ENCODE results near the gene CFAP45.
A peak's percentile ranks its signal among the peaks of the same experiment; 100 is the strongest.

CFAP45 gene, protein sequence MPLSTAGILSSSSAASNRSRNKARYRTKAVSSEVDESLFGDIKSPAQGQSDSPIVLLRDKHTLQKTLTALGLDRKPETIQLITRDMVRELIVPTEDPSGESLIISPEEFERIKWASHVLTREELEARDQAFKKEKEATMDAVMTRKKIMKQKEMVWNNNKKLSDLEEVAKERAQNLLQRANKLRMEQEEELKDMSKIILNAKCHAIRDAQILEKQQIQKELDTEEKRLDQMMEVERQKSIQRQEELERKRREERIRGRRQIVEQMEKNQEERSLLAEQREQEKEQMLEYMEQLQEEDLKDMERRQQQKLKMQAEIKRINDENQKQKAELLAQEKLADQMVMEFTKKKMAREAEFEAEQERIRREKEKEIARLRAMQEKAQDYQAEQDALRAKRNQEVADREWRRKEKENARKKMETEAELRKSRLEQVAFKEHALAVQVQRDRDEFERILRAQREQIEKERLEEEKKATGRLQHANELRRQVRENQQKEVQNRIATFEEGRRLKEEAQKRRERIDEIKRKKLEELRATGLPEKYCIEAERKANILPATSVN

DNA sequence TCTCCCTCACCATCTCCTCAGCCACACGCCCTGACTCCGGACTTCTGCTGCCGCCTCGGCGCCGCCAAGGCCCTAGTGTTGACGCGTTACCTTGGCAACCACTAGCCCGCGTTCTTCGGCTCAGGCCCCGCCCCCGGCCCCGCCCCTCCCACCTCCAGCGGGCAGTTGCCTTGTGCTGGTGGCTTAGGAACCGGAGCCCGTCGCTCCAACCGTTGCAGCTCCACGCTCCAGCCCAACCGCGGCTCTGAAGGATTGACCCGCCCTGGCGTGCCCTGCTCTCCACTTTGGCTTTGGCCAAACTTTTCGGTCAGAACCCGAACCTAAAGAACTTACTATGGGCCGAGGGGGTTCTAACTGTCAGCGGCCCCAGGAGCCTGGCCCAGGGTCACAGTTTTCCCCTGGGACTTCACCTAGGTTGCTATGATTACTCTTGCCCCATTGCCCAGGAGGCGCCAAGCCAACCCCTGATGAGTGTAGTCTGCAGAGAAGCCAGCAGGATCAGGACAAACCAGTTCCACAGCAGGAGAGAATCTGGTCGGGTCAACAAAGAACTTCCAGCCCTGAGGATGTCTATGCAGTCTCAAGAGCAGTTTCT lies at the start of gene CFAP45:
CFAP45 (minus strand) TSS at position 80 of the 595 bp plus-strand sequence; CDS start at position 13, 67 bp downstream.
- DNase-seq (ENCODE audit: low spot score) = peak; percentile 99

DNA sequence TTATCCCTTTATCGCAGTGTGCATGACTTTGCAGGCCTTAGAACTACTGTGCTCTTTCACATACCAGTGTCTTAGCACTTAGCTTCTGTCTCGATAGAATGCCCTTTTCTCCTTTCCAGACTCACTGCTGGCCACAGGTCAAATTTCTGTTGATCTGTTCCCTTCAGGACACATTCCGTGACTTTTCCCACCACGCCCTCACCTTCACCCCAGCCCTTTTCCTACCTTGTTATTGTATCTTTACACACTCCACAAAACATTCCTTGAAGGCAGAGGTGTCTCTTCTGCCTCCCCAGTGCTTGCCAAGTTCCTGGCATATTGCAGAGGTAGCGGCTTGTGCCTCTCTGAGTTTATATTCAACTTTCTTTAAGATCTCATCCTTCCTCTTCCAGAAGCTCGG lies 49.2 kb upstream of the CFAP45 start:
- DNase-seq (ENCODE audit: low spot score) = no peak

DNA sequence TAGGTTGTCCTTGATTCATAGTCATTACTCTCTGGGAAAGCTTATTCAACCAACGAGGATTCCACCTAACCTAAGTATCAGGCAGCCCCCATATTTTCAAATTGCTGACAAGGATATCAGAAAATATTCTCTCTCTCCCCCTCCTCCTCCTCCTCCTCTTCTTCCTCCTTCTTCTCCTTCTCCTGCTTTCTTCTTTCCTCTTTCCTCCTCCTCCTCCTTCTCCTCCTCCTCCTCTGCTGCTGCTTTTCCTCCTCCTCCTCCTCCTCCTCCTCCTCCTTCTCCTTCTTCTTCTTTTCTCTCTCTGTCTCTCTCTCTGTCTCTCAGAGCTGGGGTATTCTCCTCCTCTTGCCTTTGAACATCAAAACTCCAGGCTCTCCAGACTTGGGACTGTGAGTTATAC lies 48.0 kb upstream of the CFAP45 start:
- no peak for DNase-seq (ENCODE audit: low spot score)

DNA sequence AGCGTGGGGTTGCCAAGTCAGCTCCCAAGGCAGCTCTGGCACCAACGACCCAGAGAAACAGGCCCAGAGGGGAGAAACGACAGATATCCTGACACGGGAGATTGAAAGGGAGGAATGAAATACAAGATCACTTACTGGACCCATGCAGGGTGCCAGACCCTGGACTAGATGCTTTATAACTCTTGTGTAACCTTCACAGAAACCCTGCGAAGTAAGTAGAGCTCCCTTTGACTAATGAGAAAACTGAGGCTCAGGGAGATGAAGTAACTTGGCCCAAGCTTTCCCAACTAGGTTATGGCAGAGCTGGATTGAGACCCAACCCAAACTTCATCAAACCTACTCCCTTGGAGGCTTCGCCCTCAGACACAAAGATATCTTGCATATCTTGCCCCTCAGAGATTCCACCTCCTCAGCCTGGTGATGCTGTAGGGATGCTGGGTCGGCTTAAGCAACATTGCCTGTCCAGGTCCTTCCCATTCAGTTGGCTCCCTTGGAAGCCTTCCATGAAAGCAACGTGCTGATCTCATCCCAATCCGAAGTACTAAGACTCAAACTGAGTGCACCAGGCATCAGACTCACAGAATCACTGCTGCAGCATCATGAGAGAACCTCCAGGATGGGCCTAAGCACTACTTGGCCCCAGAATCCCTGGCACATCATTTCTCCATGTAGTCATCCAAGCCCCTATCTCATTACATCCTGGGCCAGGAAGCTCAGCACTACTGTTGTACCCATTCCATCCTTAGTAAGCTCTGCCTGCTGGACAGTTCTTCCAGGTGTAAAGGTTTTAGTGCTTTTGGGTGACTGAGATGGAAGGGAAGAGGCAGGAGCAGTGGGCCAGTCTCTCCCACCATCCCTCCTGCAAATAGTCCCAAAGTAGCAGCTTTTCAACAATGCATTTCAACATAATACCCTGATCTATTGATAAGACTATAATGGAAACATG lies 46.5 kb upstream of the CFAP45 start:
- DNase-seq (ENCODE audit: low spot score) = no peak

DNA sequence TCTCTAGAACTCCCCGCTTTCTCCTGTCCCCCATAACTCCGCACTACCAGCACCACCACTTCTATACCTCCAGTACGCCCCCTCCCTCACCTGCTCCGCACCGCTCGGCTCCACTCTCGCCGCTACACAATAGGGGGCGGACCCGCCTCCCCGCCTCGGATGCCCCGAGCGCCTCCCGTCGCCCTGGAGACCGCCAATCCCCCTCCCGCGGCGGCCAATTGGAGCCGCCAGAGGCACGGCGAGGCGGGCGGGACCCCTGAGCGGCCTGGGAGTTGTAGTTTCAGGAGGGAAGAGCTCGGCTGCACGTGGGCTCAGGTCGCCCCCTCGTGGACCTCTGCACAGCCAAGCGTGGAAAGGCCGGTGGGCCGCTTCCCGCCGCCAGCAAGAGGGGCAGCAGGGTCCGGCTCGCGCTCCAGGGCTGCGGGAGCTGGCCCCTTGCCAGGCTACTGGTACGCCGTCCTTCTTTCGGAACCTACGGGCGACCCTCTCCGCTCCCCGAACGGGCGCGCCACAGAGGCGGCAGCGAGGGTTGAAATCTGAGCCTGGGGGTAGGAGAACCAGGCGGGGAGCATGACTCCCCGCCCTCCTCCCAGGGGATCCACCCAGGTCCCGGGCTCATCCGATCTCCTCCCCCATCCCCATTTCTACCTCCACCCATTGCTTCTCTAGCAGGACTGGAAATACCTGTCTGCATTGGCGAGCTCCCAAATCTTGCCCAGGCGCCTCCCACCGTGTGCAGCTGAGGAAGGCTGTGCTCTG lies 45.7 kb upstream of the CFAP45 start, which contains the start of gene IGSF9:
IGSF9 (minus strand) TSS at position 131 of the 759 bp plus-strand sequence. CDS start 2,159 bp downstream, outside the sequence.
- peak; percentile 97 for DNase-seq (ENCODE audit: low spot score)

DNA sequence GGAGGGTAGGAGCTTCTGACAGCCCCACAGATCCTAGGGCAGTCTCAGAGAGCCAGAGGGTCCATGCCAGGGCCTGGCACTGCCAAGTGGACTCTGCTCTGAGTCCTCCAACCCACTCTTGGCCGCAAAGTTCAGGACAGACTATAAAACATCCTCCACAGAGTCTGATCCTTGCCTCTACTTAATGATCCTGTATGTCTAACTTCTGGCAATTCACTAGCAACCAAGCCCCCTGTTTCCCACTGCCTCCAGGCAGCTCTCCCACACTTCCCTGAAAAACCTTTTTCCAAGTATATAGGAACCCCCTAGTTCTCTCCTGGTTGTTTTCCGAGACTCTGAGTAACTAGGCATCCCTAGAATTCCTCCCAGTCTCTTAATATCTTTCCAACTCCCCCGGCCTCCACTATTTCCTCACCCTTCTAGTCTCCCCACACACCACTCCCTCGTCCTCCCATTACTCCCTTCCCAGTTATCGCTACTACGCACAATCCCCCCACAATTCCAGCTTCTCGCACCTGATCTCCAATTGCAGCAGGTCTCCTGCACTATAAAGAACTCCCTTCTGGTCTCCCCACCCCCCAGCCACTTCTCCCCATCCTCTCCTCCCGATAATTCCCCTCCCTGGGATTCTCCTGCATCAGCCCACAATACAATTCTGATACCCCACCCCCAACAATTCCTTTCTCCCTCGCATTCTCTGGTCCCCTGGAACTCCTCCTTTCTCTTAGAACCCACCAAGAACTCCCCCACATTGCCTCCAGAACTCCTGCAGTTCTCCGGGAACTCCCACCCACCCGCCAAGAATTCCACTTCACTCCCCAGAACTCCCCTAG lies 44.9 kb upstream of the CFAP45 start:
- peak; percentile 32 for DNase-seq (ENCODE audit: low spot score)

DNA sequence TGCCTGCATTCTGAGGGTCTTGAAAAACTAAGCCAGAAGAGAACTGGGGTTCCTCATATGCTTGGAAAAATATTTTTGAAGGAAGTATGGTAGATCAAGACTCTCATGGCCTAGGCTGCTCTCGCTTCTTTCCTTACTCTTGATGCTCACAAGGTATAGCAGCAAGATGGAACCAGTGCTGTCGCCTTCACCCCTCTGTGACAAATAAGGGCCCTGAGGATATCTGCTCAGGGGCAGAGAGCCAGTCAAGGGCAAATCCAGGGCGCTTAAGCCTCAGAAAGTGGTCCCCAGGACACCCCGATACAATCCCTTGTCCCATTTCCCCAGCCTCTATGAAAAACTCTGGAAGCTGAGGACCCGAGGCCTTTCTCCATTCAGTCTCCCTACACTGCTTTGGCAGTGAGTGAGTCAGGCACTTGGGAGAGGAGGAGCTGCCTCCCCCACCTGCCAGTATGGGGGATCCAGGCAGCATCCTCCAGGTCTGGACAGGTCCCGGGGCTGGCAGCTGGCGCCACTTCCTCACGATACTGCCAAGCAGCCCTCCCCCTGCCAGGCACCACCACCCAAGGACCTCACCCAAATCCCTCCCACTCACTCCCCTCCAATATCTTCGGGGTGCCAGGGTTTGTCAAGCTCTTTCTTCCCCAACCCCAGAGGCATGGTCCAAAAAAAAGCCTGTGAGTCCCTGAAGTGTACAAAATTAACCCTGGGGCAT lies 44.1 kb upstream of the CFAP45 start:
- no peak for DNase-seq (ENCODE audit: low spot score)

DNA sequence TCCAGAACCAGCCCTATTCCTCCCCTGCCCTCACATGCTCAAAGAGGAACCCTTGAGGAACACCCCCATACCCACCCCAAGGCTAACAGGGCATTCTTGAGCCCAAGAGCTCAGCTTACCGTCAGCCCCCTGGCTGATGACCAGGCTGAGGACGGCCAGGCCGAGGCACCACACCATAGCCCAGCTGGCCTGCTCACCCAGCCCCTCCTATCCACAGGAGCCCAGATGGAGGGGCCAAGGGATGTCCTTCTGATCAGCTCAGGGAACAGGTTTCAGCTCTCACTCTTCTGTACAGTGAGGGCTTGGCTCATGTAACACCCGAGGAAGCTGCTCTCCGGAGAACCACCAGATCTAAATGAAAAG lies 43.3 kb upstream of the CFAP45 start:
- no peak for DNase-seq (ENCODE audit: low spot score)

DNA sequence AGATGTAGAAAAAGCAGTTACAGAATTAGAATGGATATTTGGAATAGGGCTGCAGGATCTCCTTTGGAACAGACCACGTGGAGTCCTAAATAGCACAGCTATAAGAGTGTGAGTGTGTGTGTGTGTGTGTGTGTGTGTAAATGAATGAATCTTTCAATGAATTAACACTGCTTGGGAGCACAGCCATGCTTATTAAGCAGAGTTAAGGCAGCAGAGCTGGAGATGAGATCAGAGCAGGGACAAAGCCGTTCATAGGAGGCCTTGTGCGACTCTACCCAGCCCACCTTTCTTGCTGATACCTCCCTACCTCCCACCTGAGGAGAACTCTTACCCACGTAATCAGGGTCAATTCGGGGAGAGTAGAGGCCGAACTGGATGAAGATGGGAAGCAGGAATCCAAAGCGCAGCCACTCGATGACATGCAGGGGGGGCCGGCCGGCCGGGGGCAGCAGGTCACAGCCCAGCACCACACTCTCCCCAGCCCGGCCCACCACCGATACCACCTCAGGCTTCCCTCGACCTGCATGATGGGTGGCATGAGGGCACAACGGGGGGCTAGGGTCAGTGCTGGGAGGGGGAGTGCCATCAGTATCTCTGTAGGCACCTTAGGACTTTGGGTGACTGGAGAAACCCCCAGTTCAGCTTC lies 42.8 kb upstream of the CFAP45 start:
- DNase-seq (ENCODE audit: low spot score) = no peak

DNA sequence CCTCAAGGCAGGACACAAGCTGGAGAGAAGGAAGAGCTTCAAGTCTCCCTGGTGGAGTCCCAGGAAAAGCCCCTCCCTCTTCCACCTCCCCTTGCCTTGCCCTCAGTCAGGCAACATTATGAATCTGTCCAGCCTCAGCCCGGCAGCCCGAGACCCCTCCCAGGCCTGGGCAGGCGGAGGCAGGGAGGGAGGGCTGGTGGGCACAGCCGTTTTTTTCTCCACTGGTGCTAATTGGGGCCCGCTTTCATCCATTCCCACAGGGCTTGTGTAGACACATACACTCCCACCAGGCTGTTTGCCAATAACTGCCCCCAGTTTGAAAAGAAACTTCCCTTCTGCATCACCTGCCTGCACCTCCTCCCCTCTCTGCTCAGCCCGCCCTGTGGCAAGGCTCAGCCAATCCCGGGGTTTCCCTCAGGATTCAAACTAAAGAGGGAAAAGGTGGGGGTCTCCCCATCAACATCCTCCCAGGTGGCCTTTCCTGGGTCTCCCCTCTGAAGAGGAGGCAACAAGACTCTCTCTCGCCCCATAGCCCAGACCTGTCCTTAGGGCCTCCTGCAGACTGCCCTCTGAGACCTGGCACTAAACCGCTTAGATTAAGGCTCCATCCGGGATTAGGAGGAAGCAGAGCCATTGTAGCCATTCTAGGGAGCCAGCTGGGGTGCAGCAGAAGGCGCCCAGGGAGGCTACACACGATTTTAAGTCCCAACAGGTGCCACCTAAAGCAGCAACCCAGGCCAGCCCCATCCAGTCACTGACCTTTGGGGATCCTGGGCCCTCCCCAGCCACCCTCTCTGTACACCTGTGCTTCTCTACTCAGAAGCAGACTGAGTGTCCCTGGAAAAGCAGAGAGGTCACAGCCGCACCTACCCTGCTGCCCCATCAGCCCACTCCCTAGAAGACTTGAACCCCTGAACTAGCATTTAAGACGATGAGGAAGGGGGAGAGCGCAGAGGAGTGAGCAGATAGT lies 41.9 kb upstream of the CFAP45 start:
- DNase-seq (ENCODE audit: low spot score) = no peak

DNA sequence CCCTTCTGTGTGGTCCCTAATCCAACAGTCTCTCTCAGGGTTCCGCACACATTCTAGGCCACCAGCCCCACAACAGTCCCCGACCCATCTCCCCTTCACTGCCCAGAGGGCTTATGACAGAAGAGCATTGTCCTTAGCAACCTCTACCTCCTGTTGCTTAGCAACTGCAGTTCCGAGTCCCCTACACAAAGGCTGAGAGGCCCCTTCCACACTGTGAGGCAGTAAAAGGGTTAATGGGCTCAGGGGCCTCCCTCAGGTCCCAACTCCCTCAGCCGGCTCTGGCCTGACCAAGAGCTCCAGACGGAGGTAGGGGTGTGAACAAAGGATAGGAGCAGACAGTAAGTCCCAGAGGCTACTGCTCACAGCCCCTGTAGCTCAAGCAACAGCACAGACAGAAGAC lies 41.2 kb upstream of the CFAP45 start:
- no peak for DNase-seq (ENCODE audit: low spot score)

DNA sequence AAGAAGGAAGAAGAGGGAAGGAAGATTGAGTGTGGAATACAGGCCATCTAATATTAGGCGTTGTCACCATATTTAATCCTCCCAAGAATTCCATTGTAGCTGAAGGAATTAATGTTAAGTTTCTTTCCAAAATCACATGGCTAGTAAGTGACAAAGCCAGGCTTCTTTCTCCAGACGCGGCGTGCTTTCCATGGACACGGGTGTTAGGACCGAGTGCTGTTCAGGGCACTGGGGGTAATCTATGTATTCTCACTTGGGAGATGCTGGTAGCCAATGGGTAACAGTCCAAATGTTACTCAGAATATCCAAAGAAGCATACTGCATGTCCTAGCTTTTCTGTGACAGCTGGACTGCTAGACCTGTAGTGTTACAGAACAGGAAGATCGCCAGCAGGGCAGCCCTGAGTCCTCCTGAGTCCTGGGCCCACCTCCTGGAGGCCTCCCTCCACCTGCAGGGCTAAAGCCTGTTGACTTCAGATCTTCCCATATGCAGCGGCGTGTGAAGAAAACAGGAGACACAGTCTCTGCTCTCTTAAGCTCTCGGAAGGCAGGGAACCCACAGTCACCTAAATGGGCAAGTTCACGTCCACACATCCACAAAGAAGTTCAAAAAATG lies 40.1 kb upstream of the CFAP45 start:
- DNase-seq (ENCODE audit: low spot score) = no peak

DNA sequence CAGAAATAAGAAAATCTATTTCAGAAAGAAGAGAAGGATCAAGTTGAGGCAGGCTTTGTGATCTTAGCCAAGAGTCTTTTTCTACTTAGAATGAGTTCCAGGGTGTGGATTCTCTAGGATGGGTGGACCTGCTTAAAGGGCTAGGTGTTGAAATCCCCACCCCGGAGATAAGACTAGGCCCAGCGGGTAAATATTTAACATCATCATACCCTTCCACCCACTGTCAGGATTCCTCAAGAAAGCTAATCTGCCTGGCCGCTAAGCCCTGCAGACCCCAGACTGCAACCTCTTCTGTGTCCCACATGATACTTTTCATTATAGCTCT lies 39.7 kb upstream of the CFAP45 start:
- DNase-seq (ENCODE audit: low spot score) = no peak

DNA sequence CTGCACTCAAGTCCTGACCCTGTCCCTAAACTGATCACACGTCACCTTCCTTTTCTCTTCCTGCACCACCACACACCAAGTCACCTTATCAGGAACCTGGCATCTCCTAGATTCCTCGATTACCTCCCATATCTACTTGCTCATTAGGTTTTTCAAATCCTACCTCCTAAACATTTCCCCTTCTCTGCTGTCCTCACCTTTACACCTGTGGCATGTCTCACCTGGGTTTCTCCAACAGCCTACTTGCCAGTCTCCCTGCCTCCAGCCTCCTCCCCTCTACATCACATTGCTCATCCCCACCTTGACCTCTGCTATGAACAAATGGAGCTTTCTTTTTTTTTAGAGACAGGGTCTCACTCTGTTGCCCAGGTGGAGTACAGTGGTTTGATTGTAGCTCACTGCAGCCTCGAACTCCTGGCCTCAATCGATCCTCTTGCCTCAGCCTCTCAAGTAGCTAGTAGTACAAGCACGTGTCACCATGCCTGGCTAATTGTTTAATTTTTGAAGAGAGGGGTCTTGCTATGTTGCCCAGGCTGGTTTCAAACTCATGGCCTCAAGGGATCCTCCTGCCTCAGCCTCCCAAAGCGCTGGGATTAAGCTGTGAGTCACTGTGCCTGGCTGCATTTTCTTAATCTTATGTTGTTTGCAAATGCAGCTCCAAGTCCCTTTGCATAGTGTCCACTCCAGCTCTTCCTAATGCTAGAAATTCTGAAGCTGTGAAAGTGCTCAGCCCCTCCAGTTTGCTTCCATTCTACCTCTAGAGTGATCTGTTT lies 39.1 kb upstream of the CFAP45 start:
- no peak for DNase-seq (ENCODE audit: low spot score)

DNA sequence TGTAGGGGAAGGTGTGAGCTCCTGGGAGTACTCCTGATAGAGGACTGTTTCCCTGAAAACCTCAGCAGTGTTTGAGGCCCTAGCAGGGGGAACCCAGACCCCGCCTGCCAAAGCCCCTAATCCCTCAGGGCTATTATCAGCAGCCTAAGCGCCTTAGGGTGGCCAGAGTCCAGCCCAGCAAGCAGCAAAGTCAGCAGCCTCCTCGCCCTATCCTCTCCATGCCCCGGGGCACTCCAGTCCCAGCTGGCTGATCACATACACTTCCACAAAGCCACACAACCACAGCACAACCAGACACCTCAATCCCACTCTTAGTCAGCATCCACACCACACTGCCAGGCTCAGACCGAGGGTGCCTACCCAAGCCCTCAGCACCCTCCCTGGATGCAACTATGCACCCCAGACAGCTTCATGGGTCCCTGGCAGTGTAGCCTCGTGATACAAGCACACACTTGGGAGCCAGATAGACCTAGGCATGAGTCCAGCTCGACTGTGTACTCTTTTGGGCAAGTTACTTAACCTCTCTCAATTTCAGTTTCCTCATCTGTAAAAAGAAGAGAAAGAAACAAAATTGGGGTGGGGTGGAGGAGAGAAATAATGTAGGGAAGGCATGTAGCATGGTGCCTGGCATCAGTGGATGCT lies 38.4 kb upstream of the CFAP45 start:
- DNase-seq (ENCODE audit: low spot score) = no peak

DNA sequence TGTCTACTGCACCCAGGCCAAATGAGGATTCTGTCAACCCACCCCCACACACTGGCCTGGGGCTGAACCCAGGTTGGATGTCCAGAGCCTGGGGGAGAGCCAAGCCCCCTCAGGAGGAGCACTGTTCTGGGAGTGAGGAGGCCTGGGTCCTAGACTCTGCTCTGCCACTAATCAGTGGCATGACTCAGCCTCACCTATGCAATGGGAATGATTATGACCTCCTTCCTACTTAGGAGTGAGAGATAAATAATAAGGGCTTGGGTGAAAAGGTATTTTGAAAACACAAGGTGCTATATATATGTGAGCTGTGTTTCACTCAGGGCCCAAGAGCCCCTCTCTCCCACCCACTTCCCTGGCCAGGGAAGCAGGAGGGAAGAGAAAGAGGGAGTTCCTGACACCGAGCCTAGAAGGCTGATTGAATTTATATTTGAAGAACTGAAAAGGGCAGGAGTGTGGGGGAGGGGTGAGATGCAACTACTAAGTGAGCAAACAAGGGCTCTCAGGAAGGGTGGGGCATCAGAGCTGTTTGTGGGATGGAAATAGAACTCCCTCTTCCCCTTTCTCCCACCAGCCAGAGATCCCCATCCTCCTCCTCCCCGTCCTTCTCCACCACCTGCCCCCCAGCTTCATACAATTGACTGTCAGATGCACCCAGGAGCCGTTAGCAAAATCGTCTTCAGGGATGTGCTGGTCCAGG lies 37.2 kb upstream of the CFAP45 start:
- peak; percentile 46 for DNase-seq (ENCODE audit: low spot score)
